HEK293T (cell line): ENCODE measurements around the gene ADAMTS7.
A peak's percentile ranks its signal among the peaks of the same experiment; 100 is the strongest.

Experiments
- CTCF ChIA-PET: fragments of 350-600 bp; formaldehyde crosslinking; extraction: SDS; loops from one replicate; lab custom pipeline; 2021; ENCODE audit warnings: antibody characterized with exemption, inconsistent platforms; lab: Yijun Ruan, JAX
- POLR2A ChIA-PET: fragments of 350-600 bp; formaldehyde crosslinking; extraction: SDS; loops from one replicate; lab custom pipeline; 2020; ENCODE audit warnings: antibody characterized with exemption, inconsistent platforms; lab: Yijun Ruan, JAX
- DNase-seq: peaks from one replicate; pipeline ENCODE4 v3.0.0; 2012; ENCODE audit warnings: mixed read lengths; ENCODE audit errors: extremely low spot score
- ARNT ChIP-seq: fragments of 450-650 bp; IDR thresholded peaks from 2 replicates; pipeline ENCODE4 v1.6.1; 2017; ENCODE audit warnings: mild to moderate bottlenecking
- BHLHE40 ChIP-seq: fragments of 450-650 bp; IDR thresholded peaks from 2 replicates; pipeline ENCODE4 v1.6.1; 2016; ENCODE audit warnings: mild to moderate bottlenecking, moderate library complexity, borderline replicate concordance
- CTBP1 ChIP-seq: fragments of 450-650 bp; IDR thresholded peaks from 2 replicates; pipeline ENCODE4 v1.6.1; 2016; ENCODE audit warnings: borderline replicate concordance
- ELF4 ChIP-seq: fragments of 450-650 bp; IDR thresholded peaks from 2 replicates; pipeline ENCODE4 v1.6.1; 2017; ENCODE audit warnings: antibody characterized with exemption
- FOXA1 ChIP-seq: fragments of 450-650 bp; IDR thresholded peaks from 2 replicates; pipeline ENCODE4 v1.6.1; 2016; ENCODE audit warnings: mild to moderate bottlenecking
- FOXK2 ChIP-seq: fragments of 450-650 bp; IDR thresholded peaks from 2 replicates; pipeline ENCODE4 v1.6.1; 2016; ENCODE audit warnings: mild to moderate bottlenecking
- FOXM1 ChIP-seq: fragments of 450-650 bp; IDR thresholded peaks from 2 replicates; pipeline ENCODE4 v1.6.1; 2017; ENCODE audit warnings: mild to moderate bottlenecking, borderline replicate concordance
- HDGF ChIP-seq: fragments of 450-650 bp; IDR thresholded peaks from 2 replicates; pipeline ENCODE4 v1.6.1; 2017; ENCODE audit warnings: antibody characterized with exemption, borderline replicate concordance
- L3MBTL2 ChIP-seq: fragments of 450-650 bp; conservative IDR thresholded peaks from 2 replicates; pipeline ENCODE4 v1.6.1; 2016; ENCODE audit warnings: mild to moderate bottlenecking
- LEF1 ChIP-seq: fragments of 450-650 bp; IDR thresholded peaks from 2 replicates; pipeline ENCODE4 v1.6.1; 2017; ENCODE audit warnings: mild to moderate bottlenecking, borderline replicate concordance
- NFRKB ChIP-seq: fragments of 450-650 bp; IDR thresholded peaks from 2 replicates; pipeline ENCODE4 v1.6.1; 2016; ENCODE audit warnings: mild to moderate bottlenecking, moderate library complexity
- SP1 ChIP-seq: fragments of 450-650 bp; IDR thresholded peaks from 2 replicates; pipeline ENCODE4 v1.6.1; 2017
- SUZ12 ChIP-seq: fragments of 450-650 bp; IDR thresholded peaks from 2 replicates; pipeline ENCODE4 v1.6.1; 2016; ENCODE audit warnings: mild to moderate bottlenecking
- TARDBP ChIP-seq: fragments of 450-650 bp; IDR thresholded peaks from 2 replicates; pipeline ENCODE4 v1.6.1; 2016
- ZNF384 ChIP-seq: fragments of 450-650 bp; IDR thresholded peaks from 2 replicates; pipeline ENCODE4 v1.6.1; 2016
- TF ChIP-seq, protein P1 (sequence below): fragments of 450-650 bp; IDR thresholded peaks from 2 replicates; pipeline ENCODE4 v1.6.1; 2016

ADAMTS7 gene

DNA sequence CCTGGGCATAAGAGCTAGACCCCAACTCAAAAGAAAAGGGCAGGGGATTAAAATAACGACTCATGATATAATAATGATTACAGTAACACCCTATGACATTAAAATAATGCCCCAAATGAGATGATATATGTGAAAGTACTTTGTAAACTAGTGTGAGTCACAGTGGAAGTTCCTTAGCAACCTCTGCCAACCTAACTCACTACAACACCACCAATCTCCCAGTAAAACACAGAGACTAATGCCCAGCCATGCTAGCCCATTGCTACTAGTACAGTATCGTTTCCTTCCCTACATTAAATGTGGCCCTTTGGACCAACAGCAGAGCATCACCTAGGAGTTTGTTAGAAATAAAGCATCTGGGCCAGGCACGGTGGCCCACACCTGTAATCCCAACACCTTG, 11.2 kb upstream of the ADAMTS7 start:
- no peak for DNase-seq
- POLR2A ChIA-PET: no interaction called here
- CTCF ChIA-PET: interaction anchor here (2.3 kb wide), 1 partner anchor 11 kb away, joined by 7 read pairs; the partner anchor contains the start of gene ADAMTS7
- TF ChIP-seq ARNT: no peak
- TF ChIP-seq FOXA1: no peak
- TF ChIP-seq LEF1: no peak
- no peak for TF ChIP-seq ELF4
- no peak for TF ChIP-seq FOXK2
- no peak for TF ChIP-seq NFRKB
- no peak for TF ChIP-seq TARDBP
- no peak for TF ChIP-seq SUZ12
- no peak for TF ChIP-seq HDGF
- TF ChIP-seq, protein P1, sequence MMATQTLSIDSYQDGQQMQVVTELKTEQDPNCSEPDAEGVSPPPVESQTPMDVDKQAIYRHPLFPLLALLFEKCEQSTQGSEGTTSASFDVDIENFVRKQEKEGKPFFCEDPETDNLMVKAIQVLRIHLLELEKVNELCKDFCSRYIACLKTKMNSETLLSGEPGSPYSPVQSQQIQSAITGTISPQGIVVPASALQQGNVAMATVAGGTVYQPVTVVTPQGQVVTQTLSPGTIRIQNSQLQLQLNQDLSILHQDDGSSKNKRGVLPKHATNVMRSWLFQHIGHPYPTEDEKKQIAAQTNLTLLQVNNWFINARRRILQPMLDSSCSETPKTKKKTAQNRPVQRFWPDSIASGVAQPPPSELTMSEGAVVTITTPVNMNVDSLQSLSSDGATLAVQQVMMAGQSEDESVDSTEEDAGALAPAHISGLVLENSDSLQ: no peak
- TF ChIP-seq ZNF384: no peak
- no peak for TF ChIP-seq L3MBTL2
- TF ChIP-seq CTBP1: no peak
- no peak for TF ChIP-seq BHLHE40
- no peak for TF ChIP-seq FOXM1

DNA sequence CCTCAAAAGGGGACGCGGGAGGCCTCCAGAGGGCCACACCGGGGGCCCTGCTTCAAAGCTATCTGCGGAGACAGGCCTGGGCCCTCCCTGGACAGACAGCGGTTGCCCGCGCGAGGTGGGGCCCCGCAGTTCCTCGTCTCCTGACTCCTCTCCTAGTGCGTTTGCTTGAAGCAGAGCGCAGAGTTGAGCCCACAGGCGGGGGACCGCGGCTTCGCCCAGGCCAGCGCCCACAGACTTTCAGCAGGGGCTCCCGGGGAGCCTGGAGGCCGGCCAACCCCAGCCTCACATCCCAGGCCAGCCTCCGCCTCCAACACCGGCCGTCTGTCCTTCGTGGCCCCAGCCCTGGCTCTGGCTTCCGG, 540 bp upstream of the ADAMTS7 start:
- POLR2A ChIA-PET: interaction anchor here (2.0 kb wide), 1 partner anchor 62 kb away, joined by 11 read pairs; the partner anchor contains the start of gene MORF4L1
- CTCF ChIA-PET: interaction anchor here (0.5 to 2.2 kb wide), 6 partner anchors 10 to 1227 kb away, joined by 3 to 9 read pairs (median 5); no protein-coding TSS in a partner anchor
- no peak for DNase-seq
- no peak for TF ChIP-seq FOXK2
- TF ChIP-seq TARDBP: no peak
- TF ChIP-seq BHLHE40: no peak
- TF ChIP-seq, protein P1: no peak
- no peak for TF ChIP-seq NFRKB
- TF ChIP-seq L3MBTL2: no peak
- no peak for TF ChIP-seq LEF1
- no peak for TF ChIP-seq FOXA1
- TF ChIP-seq ZNF384: no peak
- no peak for TF ChIP-seq FOXM1
- no peak for TF ChIP-seq CTBP1
- no peak for TF ChIP-seq SUZ12
- no peak for TF ChIP-seq ELF4
- TF ChIP-seq SP1: no peak
- no peak for TF ChIP-seq ARNT

DNA sequence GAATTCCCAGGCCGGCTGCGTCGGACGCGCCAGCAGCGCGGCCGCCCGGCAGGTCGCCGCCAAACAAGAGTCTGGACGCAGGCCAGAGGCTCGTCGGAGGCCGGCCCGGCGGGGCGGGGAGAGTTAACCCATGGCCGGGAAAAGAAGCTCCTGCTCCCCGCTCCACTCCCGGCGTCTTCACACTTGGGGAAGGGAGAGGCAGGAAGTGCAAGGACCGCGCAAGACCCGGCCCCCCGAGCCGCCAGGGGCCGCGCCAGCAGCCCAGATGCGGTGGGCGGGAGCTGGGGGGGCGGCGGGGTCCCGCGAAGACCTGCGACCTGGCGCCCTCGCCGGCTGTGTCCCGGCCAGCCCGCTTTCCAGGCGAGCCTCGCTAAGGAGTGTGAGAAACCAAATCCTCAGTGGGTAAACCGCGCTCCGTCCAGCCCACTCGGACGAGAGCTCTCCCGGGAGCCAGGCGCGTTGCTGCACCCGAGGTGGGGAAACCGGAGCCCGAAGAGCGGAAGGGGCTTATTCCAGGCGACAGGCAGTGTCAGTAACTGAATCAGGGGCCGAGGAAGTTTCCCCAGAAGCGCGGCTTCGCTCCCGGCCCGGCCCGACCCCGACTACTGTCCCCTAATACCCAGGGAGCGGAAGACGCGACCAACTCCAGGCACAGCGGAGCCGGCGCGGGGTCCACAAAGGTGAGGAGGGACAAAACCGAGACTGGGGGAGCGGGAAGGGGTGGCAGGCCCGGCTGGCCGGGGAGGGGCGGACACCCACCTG, 721 bp downstream of the ADAMTS7 start:
- peak; percentile 45 for DNase-seq
- CTCF ChIA-PET: interaction anchor here (0.7 to 2.2 kb wide), 6 partner anchors 11 to 63 kb away, joined by 3 to 9 read pairs (median 6); no protein-coding TSS in a partner anchor
- TF ChIP-seq FOXM1: no peak
- TF ChIP-seq LEF1: no peak
- no peak for TF ChIP-seq ELF4
- no peak for TF ChIP-seq ARNT
- TF ChIP-seq SP1: no peak
- no peak for TF ChIP-seq HDGF
- TF ChIP-seq TARDBP: no peak
- TF ChIP-seq ZNF384: no peak
- TF ChIP-seq L3MBTL2: no peak
- POLR2A ChIA-PET: interaction anchor here (1.2 to 2.0 kb wide), 3 partner anchors 63 to 511 kb away, joined by 6 to 11 read pairs (median 7); partner anchors contain the start of genes MORF4L1 and SKIC8

DNA sequence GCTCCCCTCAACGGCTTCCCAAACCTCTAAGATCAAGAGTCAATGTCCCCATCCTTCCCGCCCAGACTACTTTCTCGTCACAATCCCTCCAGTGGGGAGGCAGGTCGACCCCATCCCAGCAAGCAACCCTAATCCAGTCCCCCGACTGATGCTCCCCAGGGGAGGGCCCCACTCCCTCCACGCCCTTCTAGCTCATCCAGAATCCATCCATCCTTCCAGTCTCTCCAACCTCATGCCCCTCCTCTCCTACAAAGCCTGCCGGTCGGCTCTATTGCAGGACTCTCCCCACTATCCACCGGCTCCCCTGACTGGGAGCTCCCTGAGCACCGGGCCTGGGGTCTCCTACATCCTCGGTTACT, 1.3 kb downstream of the ADAMTS7 start:
- ChIA-PET CTCF (interaction anchor here (1.0 to 1.1 kb wide), 2 partner anchors 51 to 64 kb away, joined by 5 to 7 read pairs; no protein-coding TSS in a partner anchor), POLR2A (interaction anchor here (1.2 to 1.6 kb wide), 2 partner anchors 63 to 510 kb away, joined by 6 to 7 read pairs; partner anchors contain the start of genes MORF4L1 and SKIC8)
- DNase-seq: no peak
- TF ChIP-seq L3MBTL2 (no peak), LEF1 (no peak), ELF4 (no peak), SUZ12 (no peak), TARDBP (no peak), HDGF (no peak)

DNA sequence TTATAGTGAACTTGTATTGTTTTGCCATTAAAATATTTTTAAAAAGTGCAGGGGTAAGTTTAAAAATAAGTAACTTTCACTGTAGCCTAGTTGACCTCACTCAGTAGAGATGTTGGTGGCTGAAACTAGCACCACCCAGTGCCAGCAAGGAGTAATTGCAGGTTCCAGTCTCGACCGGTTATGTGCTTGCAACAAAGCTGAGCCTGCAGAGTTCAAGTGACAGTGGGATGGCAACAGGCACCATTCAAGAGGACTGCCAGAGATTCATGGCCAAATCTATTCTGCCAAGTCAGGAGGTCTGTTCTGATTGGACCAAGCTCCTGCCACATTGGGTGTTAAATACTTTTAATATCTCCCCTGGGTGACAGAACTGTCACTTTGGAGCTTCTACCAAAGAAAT, 2.7 kb downstream of the ADAMTS7 start:
- POLR2A ChIA-PET: no interaction called here
- DNase-seq: peak; percentile 67
- CTCF ChIA-PET: interaction anchor here (0.9 kb wide), 2 partner anchors 9 to 26 kb away, joined by 3 to 4 read pairs; no protein-coding TSS in a partner anchor
- TF ChIP-seq, protein P1: no peak
- TF ChIP-seq HDGF (no peak), ZNF384 (no peak), SUZ12 (no peak), NFRKB (no peak)

DNA sequence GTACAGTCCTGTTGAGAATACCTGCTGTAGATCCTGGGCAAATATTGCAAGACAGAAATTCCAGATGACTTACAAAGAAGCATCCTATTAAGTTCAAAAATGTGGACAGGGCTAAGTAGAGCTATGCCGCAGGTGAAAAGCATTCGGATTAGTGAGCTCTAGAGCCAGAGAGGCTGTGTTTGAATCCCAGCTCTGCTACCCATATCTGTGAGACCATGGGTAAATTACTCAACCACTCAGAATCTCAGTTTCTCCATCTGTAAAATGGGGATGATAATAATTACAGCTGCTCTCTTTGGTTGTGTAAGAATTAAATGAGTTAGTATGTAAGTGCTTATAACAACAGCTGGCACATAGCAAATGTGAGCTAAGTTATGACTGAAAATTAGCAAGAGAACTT, 3.9 kb downstream of the ADAMTS7 start:
- DNase-seq: no peak
- POLR2A ChIA-PET: no interaction called here
- CTCF ChIA-PET: no interaction called here

More for the DNA sequence above, 3.9 kb downstream of the ADAMTS7 start:
- no peak for TF ChIP-seq HDGF
- TF ChIP-seq ZNF384: no peak
- no peak for TF ChIP-seq FOXK2
- no peak for TF ChIP-seq TARDBP
- TF ChIP-seq ELF4: no peak
- no peak for TF ChIP-seq L3MBTL2
- no peak for TF ChIP-seq SUZ12
- TF ChIP-seq BHLHE40: no peak
- TF ChIP-seq, protein P1: no peak
- TF ChIP-seq SP1: no peak
- no peak for TF ChIP-seq ARNT
- no peak for TF ChIP-seq NFRKB
- no peak for TF ChIP-seq LEF1
- TF ChIP-seq CTBP1: no peak
- no peak for TF ChIP-seq FOXM1
- no peak for TF ChIP-seq FOXA1
